Activated CD4-positive, alpha-beta T cell treated with anti-CD3 and anti-CD28 coated beads, Interleukin-2, amount 10 ng/mL, durations not matched to agents 7 days and 5 days (primary cell): ENCODE measurements around the gene STOM. TPM values are rescaled to one million over a fixed set of nuclear protein-coding genes. Genes with fewer than 3 reads are reported as not detected.

Experiments
- CTCF ChIA-PET: fragments of 350-600 bp; sonication (Branson Sonifier 250); formaldehyde crosslinking; loops from one replicate; lab custom pipeline; 2021; ENCODE audit warnings: antibody characterized with exemption; lab: Charles Lee
- POLR2A ChIA-PET: fragments of 350-600 bp; sonication (Branson Sonifier 250); formaldehyde crosslinking; loops from one replicate; lab custom pipeline; 2021; ENCODE audit warnings: antibody characterized with exemption; lab: Charles Lee
- DNase-seq: peaks from one replicate; pipeline ENCODE4 v3.0.0-alpha.2; 2020
- H3K27ac Mint-ChIP-seq: one replicate; pipeline ENCODE4 v1.8.0; 2021; ENCODE audit warnings: mild to moderate bottlenecking, moderate library complexity, mixed read lengths
- H3K27me3 Mint-ChIP-seq: one replicate; pipeline ENCODE4 v1.8.0; 2021; ENCODE audit warnings: mixed read lengths
- H3K36me3 Mint-ChIP-seq: one replicate; pipeline ENCODE4 v1.8.0; 2021; ENCODE audit warnings: low read depth, mixed read lengths
- H3K4me1 Mint-ChIP-seq: one replicate; pipeline ENCODE4 v1.8.0; 2021; ENCODE audit warnings: mixed read lengths
- H3K4me3 Mint-ChIP-seq: one replicate; pipeline ENCODE4 v1.8.0; 2021; ENCODE audit warnings: mild to moderate bottlenecking, moderate library complexity, mixed read lengths
- H3K9me3 Mint-ChIP-seq: one replicate; pipeline ENCODE4 v1.8.0; 2021; ENCODE audit warnings: mixed read lengths
- total RNA-seq, 2 experiments: library from RNA; stranded (reverse); gene quantifications; one replicate each; pipeline ENCODE4 v1.2.3, GENCODE V29; 2021

STOM gene
- total RNA-seq, 2 experiments from 2014 or later = 35.5 to 48.1 TPM

GRCh38 chr9:121322737-121323448 lies 47.2 kb downstream of the STOM start:
- ChIA-PET POLR2A (no interaction called here), CTCF (interaction anchor here (0.6 to 1.3 kb wide), 2 partner anchors 52 to 71 kb away, joined by 3 read pairs; no protein-coding TSS in a partner anchor)
- Mint-ChIP-seq H3K36me3 (peaks cover 5% of the 10 kb centered on the region), H3K4me1 (peaks cover 29% of the 10 kb centered on the region), H3K27ac (peak overlapping the region; percentile 1), H3K4me3 (no peak overlapping the region), H3K27me3 (no peaks in the 10 kb centered on the region), H3K9me3 (no peaks in the 10 kb centered on the region)
- DNase-seq = no peak

GRCh38 chr9:121322037-121322736 lies 47.9 kb downstream of the STOM start:
- CTCF ChIA-PET = interaction anchor here (1.1 kb wide), 1 partner anchor 15 kb away, joined by 4 read pairs; no protein-coding TSS in a partner anchor
- H3K4me1 Mint-ChIP-seq = peaks cover 29% of the 10 kb centered on the region
- peak overlapping the region; percentile 1 for H3K27ac Mint-ChIP-seq
- no peak for DNase-seq
- no peaks in the 10 kb centered on the region for H3K27me3 Mint-ChIP-seq
- peaks cover 5% of the 10 kb centered on the region for H3K36me3 Mint-ChIP-seq
- no peaks in the 10 kb centered on the region for H3K9me3 Mint-ChIP-seq
- H3K4me3 Mint-ChIP-seq = no peak overlapping the region
- POLR2A ChIA-PET = no interaction called here

DNA sequence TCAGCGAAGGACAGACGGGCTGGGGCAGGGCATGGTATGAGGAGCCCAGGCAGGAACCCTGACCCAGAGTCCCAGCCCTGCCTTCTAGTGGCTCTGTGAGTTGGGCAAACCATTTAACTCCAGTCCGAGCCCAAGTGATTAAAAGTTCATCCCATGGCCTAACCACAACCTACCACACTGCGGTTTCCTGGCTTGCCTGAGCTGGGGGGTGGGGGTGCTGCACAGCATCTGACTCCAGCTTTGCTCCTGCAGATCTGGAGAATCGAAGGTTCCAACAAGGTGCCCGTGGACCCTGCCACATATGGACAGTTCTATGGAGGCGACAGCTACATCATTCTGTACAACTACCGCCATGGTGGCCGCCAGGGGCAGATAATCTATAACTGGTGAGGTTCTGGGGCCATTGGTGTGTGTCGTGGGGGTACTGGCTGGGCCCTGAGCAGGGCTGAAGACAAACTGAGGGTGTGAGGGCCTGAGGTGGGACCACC lies 49.0 kb downstream of the STOM start:
- ChIA-PET CTCF (interaction anchor here (0.9 to 4.9 kb wide), 30 partner anchors 8 to 177 kb away, joined by 3 to 108 read pairs (median 8); no protein-coding TSS in a partner anchor), POLR2A (no interaction called here)
- H3K27me3 Mint-ChIP-seq = no peaks in the 10 kb centered on the region
- H3K4me1 Mint-ChIP-seq = peaks cover 29% of the 10 kb centered on the region
- H3K4me3 Mint-ChIP-seq = no peak overlapping the region
- H3K27ac Mint-ChIP-seq = no peak overlapping the region
- DNase-seq = peak; percentile 28
- H3K9me3 Mint-ChIP-seq = no peaks in the 10 kb centered on the region
- peaks cover 5% of the 10 kb centered on the region for H3K36me3 Mint-ChIP-seq

DNA sequence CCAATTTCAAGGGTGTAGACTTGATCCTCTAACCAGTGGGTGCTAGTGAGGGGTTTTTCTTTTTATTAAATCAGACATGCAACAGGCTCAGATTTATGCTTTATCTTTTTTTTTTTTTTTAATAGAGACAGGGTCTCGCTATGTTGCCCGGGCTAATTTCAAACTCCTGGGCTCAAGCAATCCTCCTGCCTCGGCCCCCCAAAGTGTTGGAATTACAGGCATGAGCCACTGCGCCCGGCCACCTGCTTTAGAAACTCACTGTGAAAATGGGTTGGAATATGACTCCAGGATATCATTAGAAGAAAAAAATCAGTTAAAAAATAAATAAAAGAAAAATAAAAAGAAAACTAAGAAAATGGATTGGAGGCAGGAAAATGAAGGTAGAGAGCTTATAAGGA lies 50.7 kb downstream of the STOM start:
- ChIA-PET POLR2A (no interaction called here), CTCF (interaction anchor here (0.6 to 4.9 kb wide), 68 partner anchors 8 to 661 kb away, joined by 3 to 108 read pairs (median 5); partner anchors contain the start of genes GGTA1 and RAB14)
- DNase-seq = no peak
- Mint-ChIP-seq H3K4me1 (peaks cover 29% of the 10 kb centered on the region), H3K4me3 (no peak overlapping the region), H3K9me3 (no peaks in the 10 kb centered on the region), H3K36me3 (peaks cover 5% of the 10 kb centered on the region), H3K27ac (no peak overlapping the region), H3K27me3 (no peaks in the 10 kb centered on the region)

DNA sequence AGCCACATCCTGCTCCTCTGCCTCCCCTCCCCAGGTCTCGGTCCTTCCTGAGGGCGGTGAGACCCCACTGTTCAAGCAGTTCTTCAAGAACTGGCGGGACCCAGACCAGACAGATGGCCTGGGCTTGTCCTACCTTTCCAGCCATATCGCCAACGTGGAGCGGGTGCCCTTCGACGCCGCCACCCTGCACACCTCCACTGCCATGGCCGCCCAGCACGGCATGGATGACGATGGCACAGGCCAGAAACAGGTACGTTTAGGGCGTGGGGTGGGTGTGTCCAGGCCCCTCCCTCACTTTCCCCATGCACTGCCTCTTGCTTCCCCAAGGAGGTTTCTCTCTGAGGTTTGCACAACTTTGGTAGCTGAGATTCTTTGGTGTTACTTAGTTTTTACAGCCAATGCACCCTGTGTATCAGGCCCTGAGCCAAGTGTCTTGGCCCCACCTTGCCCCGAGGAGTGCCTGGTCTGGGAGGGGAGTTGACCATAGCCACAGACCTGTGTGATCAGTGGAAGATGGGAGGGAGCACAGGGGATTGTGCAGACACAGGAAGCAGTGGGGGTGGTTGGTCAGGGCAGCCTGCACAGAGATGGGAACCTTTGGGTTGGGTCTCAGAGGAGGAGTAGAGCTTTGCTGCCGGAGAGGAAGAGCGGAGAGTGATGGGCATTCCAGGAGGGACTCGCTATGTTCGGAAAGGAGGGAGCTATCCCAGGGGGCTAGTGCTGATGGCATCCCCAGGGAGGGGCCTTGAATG lies 51.2 kb downstream of the STOM start:
- Mint-ChIP-seq H3K4me3 (no peak overlapping the region), H3K27ac (no peak overlapping the region)
- no peak for DNase-seq

DNA sequence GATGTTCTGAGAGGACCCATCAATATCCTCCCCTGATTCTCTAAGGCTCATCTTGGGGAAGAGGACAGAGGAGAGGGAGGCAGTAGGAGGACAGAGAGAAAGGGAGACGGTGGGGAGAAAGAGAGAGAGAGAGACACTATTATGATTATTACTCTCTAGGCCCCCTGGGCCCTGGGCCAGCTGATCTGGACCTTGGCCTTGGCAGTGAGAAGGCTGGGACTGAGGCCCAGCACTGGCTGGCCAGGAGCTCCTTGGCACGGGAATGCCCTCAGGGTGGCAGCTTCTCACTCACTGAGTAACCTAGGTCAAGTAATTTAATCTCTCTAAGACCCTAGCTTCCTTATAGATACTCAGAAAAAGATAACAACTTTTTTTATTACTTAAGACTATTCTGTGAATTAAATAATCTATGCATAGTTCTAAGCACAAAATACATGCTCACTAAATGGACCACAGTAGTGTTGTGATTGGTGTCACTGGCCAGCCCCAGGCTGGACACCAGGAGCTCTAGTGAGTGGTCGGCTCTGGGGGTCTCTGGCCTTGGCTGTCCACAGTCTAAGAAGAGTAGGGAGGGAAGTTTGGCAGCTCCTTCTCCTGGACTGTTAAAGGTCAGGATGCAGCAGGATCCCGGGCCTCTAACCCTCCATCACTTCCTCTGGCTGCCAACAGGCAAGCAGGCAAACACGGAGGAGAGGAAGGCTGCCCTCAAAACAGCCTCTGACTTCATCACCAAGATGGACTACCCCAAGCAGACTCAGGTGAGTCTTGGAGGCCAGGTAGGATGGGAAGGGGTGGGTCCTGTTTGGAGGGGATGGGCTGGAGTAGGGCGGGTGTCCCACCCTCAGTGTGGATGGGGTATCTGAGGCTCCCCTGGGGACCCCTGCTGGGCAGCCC lies 52.1 kb downstream of the STOM start:
- Mint-ChIP-seq H3K27ac (no peak overlapping the region), H3K9me3 (no peaks in the 10 kb centered on the region)

More for the DNA sequence above, 51.2 kb downstream of the STOM start:
- H3K4me1 Mint-ChIP-seq = peaks cover 29% of the 10 kb centered on the region
- POLR2A ChIA-PET = no interaction called here
- no peaks in the 10 kb centered on the region for H3K27me3 Mint-ChIP-seq
- no peaks in the 10 kb centered on the region for H3K9me3 Mint-ChIP-seq
- peaks cover 5% of the 10 kb centered on the region for H3K36me3 Mint-ChIP-seq
- CTCF ChIA-PET = interaction anchor here (0.9 to 4.9 kb wide), 22 partner anchors 9 to 227 kb away, joined by 3 to 108 read pairs (median 6); partner anchors contain the start of gene RAB14

DNA sequence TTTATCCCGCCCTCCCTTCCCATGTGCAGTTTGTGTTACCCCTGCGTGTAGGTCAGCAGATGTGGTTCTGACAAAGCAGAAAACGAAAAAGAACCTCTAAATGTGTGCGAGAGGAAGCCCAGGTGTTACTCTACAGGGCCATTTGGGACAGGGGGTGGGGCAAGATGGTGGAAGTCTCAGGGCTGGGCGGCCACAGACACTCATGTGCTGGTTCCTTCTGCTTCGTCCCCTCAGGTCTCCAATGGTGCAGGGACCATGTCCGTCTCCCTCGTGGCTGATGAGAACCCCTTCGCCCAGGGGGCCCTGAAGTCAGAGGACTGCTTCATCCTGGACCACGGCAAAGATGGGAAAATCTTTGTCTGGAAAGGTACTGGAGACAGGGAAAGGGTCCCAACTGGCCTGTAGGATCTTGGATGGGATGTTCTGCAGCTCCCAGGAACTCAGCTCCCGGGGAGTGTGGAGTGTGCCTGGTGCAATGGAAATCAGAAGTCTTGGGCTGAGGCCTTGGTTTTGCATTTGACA lies 53.1 kb downstream of the STOM start:
- no peaks in the 10 kb centered on the region for H3K9me3 Mint-ChIP-seq
- no peak for DNase-seq
- no peak overlapping the region for H3K27ac Mint-ChIP-seq
- POLR2A ChIA-PET = no interaction called here
- no peak overlapping the region for H3K4me3 Mint-ChIP-seq
- H3K36me3 Mint-ChIP-seq = no peaks in the 10 kb centered on the region
- H3K27me3 Mint-ChIP-seq = no peaks in the 10 kb centered on the region
- CTCF ChIA-PET = interaction anchor here (0.5 to 4.9 kb wide), 4 partner anchors 18 to 84 kb away, joined by 3 to 108 read pairs (median 4); no protein-coding TSS in a partner anchor
- peaks cover 17% of the 10 kb centered on the region for H3K4me1 Mint-ChIP-seq

More for the DNA sequence above, 52.1 kb downstream of the STOM start:
- DNase-seq = no peak
- POLR2A ChIA-PET = no interaction called here
- CTCF ChIA-PET = interaction anchor here (0.8 to 4.9 kb wide), 4 partner anchors 17 to 83 kb away, joined by 3 to 108 read pairs (median 5); no protein-coding TSS in a partner anchor
- H3K4me1 Mint-ChIP-seq = peaks cover 26% of the 10 kb centered on the region
- no peaks in the 10 kb centered on the region for H3K27me3 Mint-ChIP-seq
- H3K4me3 Mint-ChIP-seq = no peak overlapping the region
- peaks cover 5% of the 10 kb centered on the region for H3K36me3 Mint-ChIP-seq

- Mint-ChIP-seq H3K36me3 (no peaks in the 10 kb centered on the region), H3K27ac (no peak overlapping the region), H3K27me3 (no peaks in the 10 kb centered on the region), H3K9me3 (no peaks in the 10 kb centered on the region), H3K4me1 (peaks cover 14% of the 10 kb centered on the region), H3K4me3 (no peak overlapping the region)
- DNase-seq = no peak
- POLR2A ChIA-PET = no interaction called here
- CTCF ChIA-PET = interaction anchor here (0.5 to 0.9 kb wide), 3 partner anchors 42 to 117 kb away, joined by 3 read pairs; no protein-coding TSS in a partner anchor
Observed at GRCh38 chr9:121316378-121316777, 53.7 kb downstream of the STOM start.

GRCh38 chr9:121313458-121314152 lies 56.4 kb downstream of the STOM start:
- H3K27me3 Mint-ChIP-seq = no peaks in the 10 kb centered on the region
- H3K27ac Mint-ChIP-seq = no peak overlapping the region
- H3K4me1 Mint-ChIP-seq = no peaks in the 10 kb centered on the region
- H3K9me3 Mint-ChIP-seq = no peaks in the 10 kb centered on the region
- no peak for DNase-seq
- ChIA-PET POLR2A (no interaction called here), CTCF (interaction anchor here (0.8 kb wide), 1 partner anchor 101 kb away, joined by 3 read pairs; no protein-coding TSS in a partner anchor)
- H3K4me3 Mint-ChIP-seq = no peak overlapping the region
- H3K36me3 Mint-ChIP-seq = no peaks in the 10 kb centered on the region

DNA sequence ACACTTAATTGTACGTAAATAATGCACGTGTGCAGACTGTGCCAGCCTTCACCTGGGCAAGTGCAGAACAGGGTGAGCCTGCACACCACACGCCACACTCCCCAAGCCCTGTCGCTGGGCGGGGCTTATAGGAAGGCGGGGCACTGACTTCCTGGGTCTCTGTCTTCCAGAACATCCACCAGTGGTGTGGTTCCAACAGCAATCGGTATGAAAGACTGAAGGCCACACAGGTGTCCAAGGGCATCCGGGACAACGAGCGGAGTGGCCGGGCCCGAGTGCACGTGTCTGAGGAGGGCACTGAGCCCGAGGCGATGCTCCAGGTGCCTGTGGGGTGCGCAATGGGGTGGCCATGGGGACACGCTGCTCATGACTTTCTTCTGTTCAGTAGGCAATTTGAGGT lies 57.9 kb downstream of the STOM start:
- ChIA-PET POLR2A (no interaction called here), CTCF (interaction anchor here (0.7 kb wide), 1 partner anchor 575 kb away, joined by 3 read pairs; no protein-coding TSS in a partner anchor)
- H3K36me3 Mint-ChIP-seq = no peaks in the 10 kb centered on the region
- no peak overlapping the region for H3K27ac Mint-ChIP-seq
- H3K27me3 Mint-ChIP-seq = no peaks in the 10 kb centered on the region
- no peak overlapping the region for H3K4me3 Mint-ChIP-seq
- no peaks in the 10 kb centered on the region for H3K9me3 Mint-ChIP-seq
- no peaks in the 10 kb centered on the region for H3K4me1 Mint-ChIP-seq
- no peak for DNase-seq

DNA sequence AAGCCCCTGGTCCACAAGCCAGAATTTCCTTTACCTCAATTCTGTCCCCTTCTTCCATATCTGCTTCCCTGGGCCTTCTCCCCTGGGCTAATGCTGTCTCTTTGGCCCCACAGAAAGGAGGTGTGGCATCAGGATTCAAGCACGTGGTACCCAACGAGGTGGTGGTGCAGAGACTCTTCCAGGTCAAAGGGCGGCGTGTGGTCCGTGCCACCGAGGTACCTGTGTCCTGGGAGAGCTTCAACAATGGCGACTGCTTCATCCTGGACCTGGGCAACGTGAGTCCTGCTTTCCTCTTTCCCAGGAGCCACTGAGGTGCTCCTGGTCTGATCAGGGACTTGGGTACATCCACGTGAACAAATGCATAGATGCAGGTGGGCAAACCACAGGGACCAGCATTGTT lies 59.5 kb downstream of the STOM start:
- ChIA-PET CTCF (interaction anchor here (2.3 kb wide), 1 partner anchor 9 kb away, joined by 11 read pairs; no protein-coding TSS in a partner anchor), POLR2A (no interaction called here)
- Mint-ChIP-seq H3K9me3 (no peaks in the 10 kb centered on the region), H3K36me3 (no peaks in the 10 kb centered on the region), H3K4me1 (no peaks in the 10 kb centered on the region), H3K27ac (no peak overlapping the region), H3K27me3 (no peaks in the 10 kb centered on the region), H3K4me3 (no peak overlapping the region)
- DNase-seq = no peak
